ENCODE measurements around the gene KCNQ1.

Gene KCNQ1

GRCh38 chr11:2421226-2421994, 23.4 kb upstream of the KCNQ1 start:
- no peaks in the 10 kb centered on the region for H3K27me3 ChIP-seq (ENCODE audit: insufficient read depth, low read length, poor library complexity, severe bottlenecking)
- no peak overlapping the region for H3K4me2 ChIP-seq (ENCODE audit: low read depth, low read length, poor library complexity, severe bottlenecking)
- no peak for TF ChIP-seq EZH2phosphoT487 (IDR thresholded peaks at IDR 0.05; ENCODE audit: borderline replicate concordance)
- TF ChIP-seq, protein P1, sequence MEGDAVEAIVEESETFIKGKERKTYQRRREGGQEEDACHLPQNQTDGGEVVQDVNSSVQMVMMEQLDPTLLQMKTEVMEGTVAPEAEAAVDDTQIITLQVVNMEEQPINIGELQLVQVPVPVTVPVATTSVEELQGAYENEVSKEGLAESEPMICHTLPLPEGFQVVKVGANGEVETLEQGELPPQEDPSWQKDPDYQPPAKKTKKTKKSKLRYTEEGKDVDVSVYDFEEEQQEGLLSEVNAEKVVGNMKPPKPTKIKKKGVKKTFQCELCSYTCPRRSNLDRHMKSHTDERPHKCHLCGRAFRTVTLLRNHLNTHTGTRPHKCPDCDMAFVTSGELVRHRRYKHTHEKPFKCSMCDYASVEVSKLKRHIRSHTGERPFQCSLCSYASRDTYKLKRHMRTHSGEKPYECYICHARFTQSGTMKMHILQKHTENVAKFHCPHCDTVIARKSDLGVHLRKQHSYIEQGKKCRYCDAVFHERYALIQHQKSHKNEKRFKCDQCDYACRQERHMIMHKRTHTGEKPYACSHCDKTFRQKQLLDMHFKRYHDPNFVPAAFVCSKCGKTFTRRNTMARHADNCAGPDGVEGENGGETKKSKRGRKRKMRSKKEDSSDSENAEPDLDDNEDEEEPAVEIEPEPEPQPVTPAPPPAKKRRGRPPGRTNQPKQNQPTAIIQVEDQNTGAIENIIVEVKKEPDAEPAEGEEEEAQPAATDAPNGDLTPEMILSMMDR (conservative IDR thresholded peaks at IDR 0.05; ENCODE audit: low read length) = no peak

DNA sequence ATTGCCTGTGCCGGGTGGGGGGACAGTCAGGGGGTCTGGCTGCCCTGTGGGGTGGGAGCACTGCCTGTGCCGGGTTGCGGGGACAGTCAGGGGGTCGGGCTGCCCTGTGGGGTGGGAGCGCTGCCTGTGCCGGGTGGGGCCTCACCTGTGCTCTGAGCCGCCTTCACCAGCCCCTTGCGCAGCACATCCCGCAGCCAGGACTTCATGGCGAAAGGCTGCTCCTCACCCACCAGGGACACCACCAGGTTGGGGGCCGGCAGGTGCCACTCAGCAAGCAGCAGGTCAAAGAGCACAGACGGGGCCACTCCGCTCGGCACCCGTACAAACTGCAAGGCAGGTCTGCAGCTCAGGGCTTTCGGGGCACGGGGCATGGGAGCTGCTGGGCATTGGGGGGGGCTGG, 22.8 kb upstream of the KCNQ1 start:
- no peak overlapping the region for H3K4me3 ChIP-seq (ENCODE audit: low read length, poor library complexity, severe bottlenecking)
- no peaks in the 10 kb centered on the region for H3K27me3 ChIP-seq (ENCODE audit: insufficient read depth, low read length, poor library complexity, severe bottlenecking)
- H4K20me1 ChIP-seq (ENCODE audit: insufficient read depth, low read length, poor library complexity, severe bottlenecking) = no peaks in the 10 kb centered on the region
- H2AFZ ChIP-seq (ENCODE audit: low read length) = no peak overlapping the region
- H3K4me2 ChIP-seq (ENCODE audit: low read depth, low read length, poor library complexity, severe bottlenecking) = no peak overlapping the region
- no peaks in the 10 kb centered on the region for H3K79me2 ChIP-seq (ENCODE audit: insufficient read depth, low read length)
- H3K9me3 ChIP-seq (ENCODE audit: insufficient read depth, low read depth, low read length) = no peaks in the 10 kb centered on the region
- TF ChIP-seq, protein P1 (conservative IDR thresholded peaks at IDR 0.05; ENCODE audit: low read length) = no peak
- TF ChIP-seq EZH2phosphoT487 (IDR thresholded peaks at IDR 0.05; ENCODE audit: borderline replicate concordance) = no peak
- no peaks in the 10 kb centered on the region for H3K36me3 ChIP-seq (ENCODE audit: insufficient read depth, low read length)
- no peaks in the 10 kb centered on the region for H3K9me2 ChIP-seq (replicated peaks; ENCODE audit: low read depth, low read length)
- H3F3A ChIP-seq (ENCODE audit: low read depth) = no peaks in the 10 kb centered on the region
- no peak overlapping the region for H3K9ac ChIP-seq (ENCODE audit: low read depth, low read length, poor library complexity, severe bottlenecking)
- no peaks in the 10 kb centered on the region for H3K4me1 ChIP-seq (ENCODE audit: insufficient read depth, low read length, poor library complexity, severe bottlenecking)

More at GRCh38 chr11:2421226-2421994, 23.4 kb upstream of the KCNQ1 start:
- H2AFZ ChIP-seq (ENCODE audit: low read length) = no peak overlapping the region
- H3K9me3 ChIP-seq (ENCODE audit: insufficient read depth, low read depth, low read length) = no peaks in the 10 kb centered on the region
- H3F3A ChIP-seq (ENCODE audit: low read depth) = no peaks in the 10 kb centered on the region
- H3K36me3 ChIP-seq (ENCODE audit: insufficient read depth, low read length) = no peaks in the 10 kb centered on the region
- H3K9ac ChIP-seq (ENCODE audit: low read depth, low read length, poor library complexity, severe bottlenecking) = no peak overlapping the region
- no peaks in the 10 kb centered on the region for H3K9me2 ChIP-seq (replicated peaks; ENCODE audit: low read depth, low read length)
- H3K4me1 ChIP-seq (ENCODE audit: insufficient read depth, low read length, poor library complexity, severe bottlenecking) = no peaks in the 10 kb centered on the region
- H4K20me1 ChIP-seq (ENCODE audit: insufficient read depth, low read length, poor library complexity, severe bottlenecking) = no peaks in the 10 kb centered on the region
- no peaks in the 10 kb centered on the region for H3K79me2 ChIP-seq (ENCODE audit: insufficient read depth, low read length)
- H3K4me3 ChIP-seq (ENCODE audit: low read length, poor library complexity, severe bottlenecking) = no peak overlapping the region

DNA sequence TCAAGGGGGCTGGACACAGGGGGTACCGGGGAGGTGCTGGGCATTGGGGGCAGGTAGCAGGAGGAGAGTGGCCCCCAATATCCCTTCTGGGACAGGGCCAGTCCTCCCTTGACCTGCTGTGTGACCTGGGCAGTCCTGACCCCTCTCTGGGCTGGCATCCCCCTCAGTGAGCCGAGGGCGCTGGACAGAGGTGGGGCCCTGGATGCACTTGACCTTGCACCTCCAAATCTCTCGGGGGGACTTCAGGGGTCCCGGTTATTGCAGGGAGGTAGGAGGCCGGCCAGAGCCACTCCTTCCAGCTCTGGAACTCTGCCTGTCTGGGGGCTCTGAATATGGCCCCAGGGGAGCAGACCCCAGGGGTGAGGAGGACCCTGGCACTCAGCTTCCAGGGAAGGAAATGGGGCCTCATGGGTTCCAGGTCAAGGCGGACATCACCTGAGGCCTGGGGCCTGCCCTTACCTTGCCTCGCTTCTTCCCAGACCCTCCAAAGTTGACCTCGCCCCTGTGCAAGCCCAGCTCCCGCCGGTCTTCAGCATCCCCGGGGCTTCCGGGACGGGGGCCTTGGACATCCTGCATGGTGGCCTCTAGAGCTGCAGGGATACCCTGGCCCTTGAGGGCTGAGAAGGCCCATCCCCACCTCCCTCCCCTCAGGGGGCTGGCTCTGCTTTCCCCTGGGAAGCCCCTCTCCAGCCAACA, 22.2 kb upstream of the KCNQ1 start:
- Histone ChIP-seq H3K9ac (ENCODE audit: low read depth, low read length, poor library complexity, severe bottlenecking) (no peak overlapping the region), H3K36me3 (ENCODE audit: insufficient read depth, low read length) (no peaks in the 10 kb centered on the region), H3K9me3 (ENCODE audit: insufficient read depth, low read depth, low read length) (no peaks in the 10 kb centered on the region), H3K4me1 (ENCODE audit: insufficient read depth, low read length, poor library complexity, severe bottlenecking) (no peaks in the 10 kb centered on the region), H3K27me3 (ENCODE audit: insufficient read depth, low read length, poor library complexity, severe bottlenecking) (no peaks in the 10 kb centered on the region), H4K20me1 (ENCODE audit: insufficient read depth, low read length, poor library complexity, severe bottlenecking) (no peaks in the 10 kb centered on the region), H3K4me2 (ENCODE audit: low read depth, low read length, poor library complexity, severe bottlenecking) (no peak overlapping the region), H3K79me2 (ENCODE audit: insufficient read depth, low read length) (no peaks in the 10 kb centered on the region), H3K9me2 (replicated peaks; ENCODE audit: low read depth, low read length) (no peaks in the 10 kb centered on the region), H2AFZ (ENCODE audit: low read length) (no peak overlapping the region), H3K4me3 (ENCODE audit: low read length, poor library complexity, severe bottlenecking) (no peak overlapping the region), H3F3A (ENCODE audit: low read depth) (no peaks in the 10 kb centered on the region)
- TF ChIP-seq, protein P1 (conservative IDR thresholded peaks at IDR 0.05; ENCODE audit: low read length) = no peak
- no peak for TF ChIP-seq EZH2phosphoT487 (IDR thresholded peaks at IDR 0.05; ENCODE audit: borderline replicate concordance)

All from Loucy (cell line).